Measurements from ENCODE around the gene CERK. TPM values are rescaled to one million over a fixed set of nuclear protein-coding genes. Genes with fewer than 3 reads are reported as not detected.

The CERK gene
- total and polyA plus RNA-seq, 7 donors, result 13.0 to 38.1 (median 26.9) TPM

GRCh38 chr22:46695346-46696228 is 42.5 kb downstream of the CERK start:
- Histone ChIP-seq H3K27ac (no peak overlapping the region), H3K36me3 (ENCODE audit: insufficient read depth in 1 of 2, low read depth in 1 of 2) (peaks cover 10 to 99% of the 10 kb centered on the region in 2 donors), H3K4me3 (no peak overlapping the region), H3K9me3 (no peaks in the 10 kb centered on the region), H3K27me3 (ENCODE audit: insufficient read depth in 3 of 3, low read length in 2 of 3) (no peaks in the 10 kb centered on the region), H3K4me1 (no peaks in the 10 kb centered on the region)
- DNase-seq (peak in 1 of 2 donors; percentile 47), ATAC-seq (peak in 3 of 4 donors; percentile 17 to 28 (median 23))
- TF ChIP-seq, protein P1, sequence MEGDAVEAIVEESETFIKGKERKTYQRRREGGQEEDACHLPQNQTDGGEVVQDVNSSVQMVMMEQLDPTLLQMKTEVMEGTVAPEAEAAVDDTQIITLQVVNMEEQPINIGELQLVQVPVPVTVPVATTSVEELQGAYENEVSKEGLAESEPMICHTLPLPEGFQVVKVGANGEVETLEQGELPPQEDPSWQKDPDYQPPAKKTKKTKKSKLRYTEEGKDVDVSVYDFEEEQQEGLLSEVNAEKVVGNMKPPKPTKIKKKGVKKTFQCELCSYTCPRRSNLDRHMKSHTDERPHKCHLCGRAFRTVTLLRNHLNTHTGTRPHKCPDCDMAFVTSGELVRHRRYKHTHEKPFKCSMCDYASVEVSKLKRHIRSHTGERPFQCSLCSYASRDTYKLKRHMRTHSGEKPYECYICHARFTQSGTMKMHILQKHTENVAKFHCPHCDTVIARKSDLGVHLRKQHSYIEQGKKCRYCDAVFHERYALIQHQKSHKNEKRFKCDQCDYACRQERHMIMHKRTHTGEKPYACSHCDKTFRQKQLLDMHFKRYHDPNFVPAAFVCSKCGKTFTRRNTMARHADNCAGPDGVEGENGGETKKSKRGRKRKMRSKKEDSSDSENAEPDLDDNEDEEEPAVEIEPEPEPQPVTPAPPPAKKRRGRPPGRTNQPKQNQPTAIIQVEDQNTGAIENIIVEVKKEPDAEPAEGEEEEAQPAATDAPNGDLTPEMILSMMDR (IDR thresholded peaks at IDR 0.05), result no peak
- WGBS, 3 donors, result 78 to 82% (median 81%) methylated on average over 23 to 25 of the region's 25 CpGs
- intact Hi-C loops (cut with DNase I), result no loop called here

- Histone ChIP-seq H3K27ac (no peak overlapping the region), H3K4me3 (no peak overlapping the region), H3K36me3 (ENCODE audit: insufficient read depth in 1 of 2, low read depth in 1 of 2) (peaks cover 10 to 99% of the 10 kb centered on the region in 2 donors), H3K4me1 (no peaks in the 10 kb centered on the region), H3K27me3 (ENCODE audit: insufficient read depth in 3 of 3, low read length in 2 of 3) (no peaks in the 10 kb centered on the region), H3K9me3 (no peaks in the 10 kb centered on the region)
- WGBS, 3 donors, result 87 to 97% (median 92%) methylated on average over 15 of the region's 15 CpGs
- TF ChIP-seq, protein P1 (IDR thresholded peaks at IDR 0.05), result no peak
- DNase-seq, result no peak
- intact Hi-C loops (cut with DNase I), result no loop called here
- ATAC-seq, result no peak
Measured at GRCh38 chr22:46694416-46695170, 43.5 kb downstream of the CERK start.

GRCh38 chr22:46693634-46694415 is 44.2 kb downstream of the CERK start:
- DNase-seq (no peak), ATAC-seq (no peak)
- Histone ChIP-seq H3K36me3 (ENCODE audit: insufficient read depth in 1 of 2, low read depth in 1 of 2) (peaks cover 10 to 99% of the 10 kb centered on the region in 2 donors), H3K4me1 (no peaks in the 10 kb centered on the region), H3K4me3 (no peak overlapping the region), H3K27ac (no peak overlapping the region), H3K27me3 (ENCODE audit: insufficient read depth in 3 of 3, low read length in 2 of 3) (no peaks in the 10 kb centered on the region), H3K9me3 (no peaks in the 10 kb centered on the region)
- TF ChIP-seq, protein P1 (IDR thresholded peaks at IDR 0.05), result no peak
- intact Hi-C loops (cut with DNase I), result no loop called here
- WGBS, 3 donors, result 76 to 83% (median 77%) methylated on average over 17 of the region's 17 CpGs

DNA sequence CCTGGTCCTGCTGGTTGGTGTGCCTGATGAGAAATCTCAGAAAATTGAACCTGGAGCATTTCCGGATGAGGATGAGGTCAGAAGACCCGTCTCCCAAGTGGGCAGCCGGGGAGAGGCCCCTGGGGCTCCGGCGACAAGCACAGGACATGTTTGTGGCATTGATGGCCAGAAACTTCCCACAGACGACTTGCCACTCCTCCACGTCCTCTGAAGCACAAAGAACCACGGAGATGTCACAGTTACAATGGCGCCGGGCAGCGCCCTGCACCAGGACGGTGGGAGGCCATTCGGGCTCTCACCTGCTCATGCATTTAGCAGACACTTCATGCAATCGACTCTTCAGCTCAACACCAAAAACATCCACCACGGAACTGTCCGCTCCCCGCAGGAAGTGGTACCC is 46.5 kb downstream of the CERK start:
- WGBS, 3 donors, result 90 to 97% (median 95%) methylated on average over 17 of the region's 17 CpGs
- Histone ChIP-seq H3K4me3 (no peak overlapping the region), H3K9me3 (no peaks in the 10 kb centered on the region), H3K4me1 (no peaks in the 10 kb centered on the region), H3K27me3 (ENCODE audit: insufficient read depth in 3 of 3, low read length in 2 of 3) (no peaks in the 10 kb centered on the region), H3K36me3 (ENCODE audit: insufficient read depth in 1 of 2, low read depth in 1 of 2) (peaks cover 5 to 97% of the 10 kb centered on the region in 2 donors), H3K27ac (no peak overlapping the region)
- intact Hi-C loops (cut with DNase I), result no loop called here
- ATAC-seq (no peak), DNase-seq (no peak)
- TF ChIP-seq, protein P1 (IDR thresholded peaks at IDR 0.05), result no peak

All from psoas muscle (tissue), 8 donors.